ENCODE measurements around the gene AOC2. TPM values are rescaled to one million over a fixed set of nuclear protein-coding genes. Genes with fewer than 3 reads are reported as not detected.

The AOC2 gene
- total RNA-seq, 1 experiment from 2014 or later: 11.0 TPM

DNA sequence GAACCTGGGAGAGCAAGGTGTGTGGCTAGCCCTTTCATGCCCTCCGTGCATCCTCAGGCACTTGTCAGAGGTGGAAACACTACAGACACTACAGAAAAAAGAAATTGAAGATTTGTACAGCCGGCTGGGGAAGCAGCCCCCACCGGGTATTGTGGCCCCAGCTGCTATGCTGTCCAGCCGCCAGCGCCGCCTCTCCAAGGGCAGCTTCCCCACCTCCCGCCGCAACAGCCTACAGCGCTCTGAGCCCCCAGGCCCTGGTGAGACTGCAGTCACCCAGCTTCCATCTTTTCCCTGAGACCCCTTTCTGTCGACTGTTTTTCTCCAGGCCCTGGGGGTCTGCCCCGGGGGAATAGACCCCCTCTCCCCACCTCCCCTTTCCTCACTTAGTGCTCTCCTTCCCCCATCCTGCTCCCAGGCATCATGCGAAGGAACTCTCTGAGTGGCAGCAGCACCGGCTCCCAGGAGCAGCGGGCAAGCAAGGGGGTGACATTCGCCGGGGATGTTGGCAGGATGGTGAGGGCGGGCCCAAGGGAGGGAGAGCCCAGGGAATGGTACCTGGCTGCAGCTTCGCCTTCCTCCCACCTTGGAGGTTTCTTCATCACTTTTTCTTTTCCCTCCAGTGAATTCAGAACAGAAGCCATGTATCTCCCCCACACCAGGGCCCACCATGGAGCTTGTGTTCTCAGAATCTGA, 48.2 kb upstream of the AOC2 start:
- ChIA-PET POLR2A (no interaction called here), CTCF (interaction anchor here (0.5 to 1.2 kb wide), 2 partner anchors 33 to 241 kb away, joined by 5 read pairs; no protein-coding TSS in a partner anchor)
- no peak for ATAC-seq
- TF ChIP-seq, protein P1, sequence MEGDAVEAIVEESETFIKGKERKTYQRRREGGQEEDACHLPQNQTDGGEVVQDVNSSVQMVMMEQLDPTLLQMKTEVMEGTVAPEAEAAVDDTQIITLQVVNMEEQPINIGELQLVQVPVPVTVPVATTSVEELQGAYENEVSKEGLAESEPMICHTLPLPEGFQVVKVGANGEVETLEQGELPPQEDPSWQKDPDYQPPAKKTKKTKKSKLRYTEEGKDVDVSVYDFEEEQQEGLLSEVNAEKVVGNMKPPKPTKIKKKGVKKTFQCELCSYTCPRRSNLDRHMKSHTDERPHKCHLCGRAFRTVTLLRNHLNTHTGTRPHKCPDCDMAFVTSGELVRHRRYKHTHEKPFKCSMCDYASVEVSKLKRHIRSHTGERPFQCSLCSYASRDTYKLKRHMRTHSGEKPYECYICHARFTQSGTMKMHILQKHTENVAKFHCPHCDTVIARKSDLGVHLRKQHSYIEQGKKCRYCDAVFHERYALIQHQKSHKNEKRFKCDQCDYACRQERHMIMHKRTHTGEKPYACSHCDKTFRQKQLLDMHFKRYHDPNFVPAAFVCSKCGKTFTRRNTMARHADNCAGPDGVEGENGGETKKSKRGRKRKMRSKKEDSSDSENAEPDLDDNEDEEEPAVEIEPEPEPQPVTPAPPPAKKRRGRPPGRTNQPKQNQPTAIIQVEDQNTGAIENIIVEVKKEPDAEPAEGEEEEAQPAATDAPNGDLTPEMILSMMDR (IDR thresholded peaks at IDR 0.05): no peak
- TF ChIP-seq, protein P2, sequence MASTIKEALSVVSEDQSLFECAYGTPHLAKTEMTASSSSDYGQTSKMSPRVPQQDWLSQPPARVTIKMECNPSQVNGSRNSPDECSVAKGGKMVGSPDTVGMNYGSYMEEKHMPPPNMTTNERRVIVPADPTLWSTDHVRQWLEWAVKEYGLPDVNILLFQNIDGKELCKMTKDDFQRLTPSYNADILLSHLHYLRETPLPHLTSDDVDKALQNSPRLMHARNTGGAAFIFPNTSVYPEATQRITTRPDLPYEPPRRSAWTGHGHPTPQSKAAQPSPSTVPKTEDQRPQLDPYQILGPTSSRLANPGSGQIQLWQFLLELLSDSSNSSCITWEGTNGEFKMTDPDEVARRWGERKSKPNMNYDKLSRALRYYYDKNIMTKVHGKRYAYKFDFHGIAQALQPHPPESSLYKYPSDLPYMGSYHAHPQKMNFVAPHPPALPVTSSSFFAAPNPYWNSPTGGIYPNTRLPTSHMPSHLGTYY (CRISPR knock-in tag; IDR thresholded peaks at IDR 0.05): no peak
- TF ChIP-seq ZNF263 (CRISPR knock-in tag; IDR thresholded peaks at IDR 0.05; ENCODE audit: low read depth) (no peak), SMAD4 (CRISPR knock-in tag; IDR thresholded peaks at IDR 0.05) (no peak), KAT7 (CRISPR knock-in tag; IDR thresholded peaks at IDR 0.05; ENCODE audit: borderline replicate concordance) (no peak), HMGA2 (CRISPR knock-in tag; IDR thresholded peaks at IDR 0.05) (no peak), SP1 (CRISPR knock-in tag; conservative IDR thresholded peaks at IDR 0.05) (no peak), JUN (CRISPR knock-in tag; IDR thresholded peaks at IDR 0.05) (no peak), PRRX2 (CRISPR knock-in tag; IDR thresholded peaks at IDR 0.05) (no peak), PREB (CRISPR knock-in tag; IDR thresholded peaks at IDR 0.05; ENCODE audit: borderline replicate concordance) (no peak), NFATC4 (CRISPR knock-in tag; IDR thresholded peaks at IDR 0.05) (no peak), ZNF317 (CRISPR knock-in tag; IDR thresholded peaks at IDR 0.05; ENCODE audit: borderline replicate concordance, low read depth) (no peak), E2F4 (CRISPR knock-in tag; IDR thresholded peaks at IDR 0.05; ENCODE audit: borderline replicate concordance, low read depth) (no peak), SOX15 (CRISPR knock-in tag; IDR thresholded peaks at IDR 0.05) (no peak), ZBTB43 (CRISPR knock-in tag; IDR thresholded peaks at IDR 0.05) (no peak), IRF2 (CRISPR knock-in tag; IDR thresholded peaks at IDR 0.05; ENCODE audit: borderline replicate concordance, low read depth) (no peak), TEAD1 (CRISPR knock-in tag; IDR thresholded peaks at IDR 0.05) (no peak)
- TF ChIP-seq, protein P3, sequence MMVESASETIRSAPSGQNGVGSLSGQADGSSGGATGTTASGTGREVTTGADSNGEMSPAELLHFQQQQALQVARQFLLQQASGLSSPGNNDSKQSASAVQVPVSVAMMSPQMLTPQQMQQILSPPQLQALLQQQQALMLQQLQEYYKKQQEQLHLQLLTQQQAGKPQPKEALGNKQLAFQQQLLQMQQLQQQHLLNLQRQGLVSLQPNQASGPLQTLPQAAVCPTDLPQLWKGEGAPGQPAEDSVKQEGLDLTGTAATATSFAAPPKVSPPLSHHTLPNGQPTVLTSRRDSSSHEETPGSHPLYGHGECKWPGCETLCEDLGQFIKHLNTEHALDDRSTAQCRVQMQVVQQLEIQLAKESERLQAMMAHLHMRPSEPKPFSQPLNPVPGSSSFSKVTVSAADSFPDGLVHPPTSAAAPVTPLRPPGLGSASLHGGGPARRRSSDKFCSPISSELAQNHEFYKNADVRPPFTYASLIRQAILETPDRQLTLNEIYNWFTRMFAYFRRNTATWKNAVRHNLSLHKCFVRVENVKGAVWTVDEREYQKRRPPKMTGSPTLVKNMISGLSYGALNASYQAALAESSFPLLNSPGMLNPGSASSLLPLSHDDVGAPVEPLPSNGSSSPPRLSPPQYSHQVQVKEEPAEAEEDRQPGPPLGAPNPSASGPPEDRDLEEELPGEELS (CRISPR knock-in tag; IDR thresholded peaks at IDR 0.05): no peak
- TF ChIP-seq, protein P4, sequence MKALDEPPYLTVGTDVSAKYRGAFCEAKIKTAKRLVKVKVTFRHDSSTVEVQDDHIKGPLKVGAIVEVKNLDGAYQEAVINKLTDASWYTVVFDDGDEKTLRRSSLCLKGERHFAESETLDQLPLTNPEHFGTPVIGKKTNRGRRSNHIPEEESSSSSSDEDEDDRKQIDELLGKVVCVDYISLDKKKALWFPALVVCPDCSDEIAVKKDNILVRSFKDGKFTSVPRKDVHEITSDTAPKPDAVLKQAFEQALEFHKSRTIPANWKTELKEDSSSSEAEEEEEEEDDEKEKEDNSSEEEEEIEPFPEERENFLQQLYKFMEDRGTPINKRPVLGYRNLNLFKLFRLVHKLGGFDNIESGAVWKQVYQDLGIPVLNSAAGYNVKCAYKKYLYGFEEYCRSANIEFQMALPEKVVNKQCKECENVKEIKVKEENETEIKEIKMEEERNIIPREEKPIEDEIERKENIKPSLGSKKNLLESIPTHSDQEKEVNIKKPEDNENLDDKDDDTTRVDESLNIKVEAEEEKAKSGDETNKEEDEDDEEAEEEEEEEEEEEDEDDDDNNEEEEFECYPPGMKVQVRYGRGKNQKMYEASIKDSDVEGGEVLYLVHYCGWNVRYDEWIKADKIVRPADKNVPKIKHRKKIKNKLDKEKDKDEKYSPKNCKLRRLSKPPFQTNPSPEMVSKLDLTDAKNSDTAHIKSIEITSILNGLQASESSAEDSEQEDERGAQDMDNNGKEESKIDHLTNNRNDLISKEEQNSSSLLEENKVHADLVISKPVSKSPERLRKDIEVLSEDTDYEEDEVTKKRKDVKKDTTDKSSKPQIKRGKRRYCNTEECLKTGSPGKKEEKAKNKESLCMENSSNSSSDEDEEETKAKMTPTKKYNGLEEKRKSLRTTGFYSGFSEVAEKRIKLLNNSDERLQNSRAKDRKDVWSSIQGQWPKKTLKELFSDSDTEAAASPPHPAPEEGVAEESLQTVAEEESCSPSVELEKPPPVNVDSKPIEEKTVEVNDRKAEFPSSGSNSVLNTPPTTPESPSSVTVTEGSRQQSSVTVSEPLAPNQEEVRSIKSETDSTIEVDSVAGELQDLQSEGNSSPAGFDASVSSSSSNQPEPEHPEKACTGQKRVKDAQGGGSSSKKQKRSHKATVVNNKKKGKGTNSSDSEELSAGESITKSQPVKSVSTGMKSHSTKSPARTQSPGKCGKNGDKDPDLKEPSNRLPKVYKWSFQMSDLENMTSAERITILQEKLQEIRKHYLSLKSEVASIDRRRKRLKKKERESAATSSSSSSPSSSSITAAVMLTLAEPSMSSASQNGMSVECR (CRISPR knock-in tag; IDR thresholded peaks at IDR 0.05; ENCODE audit: borderline replicate concordance): no peak
- Mint-ChIP-seq H3K27me3 (ENCODE audit: low read depth) (peaks cover 28% of the 10 kb centered on the region), H3K4me1 (peaks cover 6% of the 10 kb centered on the region; the same call in 1 of the 2 replicates), H3K9me3 (peaks cover 6% of the 10 kb centered on the region), H3K36me3 (peaks cover 8% of the 10 kb centered on the region), H3K27ac (no peak overlapping the region), H3K4me3 (no peak overlapping the region)
- DNase-seq (ENCODE audit: low spot score): no peak
